IMR-90 (cell line): ENCODE data around the gene OTOG. TPM values are rescaled to one million over a fixed set of nuclear protein-coding genes. Genes with fewer than 3 reads are reported as not detected.

Experiments
- ATAC-seq: fragments of 200-7000 bp; cut with Tn5 transposase; 2 replicates; pipeline ENCODE4 v1.9.1; 2020; ENCODE audit warnings: low read depth, mild to moderate bottlenecking, moderate library complexity
- BruUV-seq: library from RNA; stranded (reverse); fragments of 400-500 nt; replicated peaks from 2 replicates; lab custom pipeline; 2021; lab: Mats Ljungman, UMichigan
- CTCF ChIA-PET: fragments of 300-600 bp; formaldehyde crosslinking; extraction: SDS; loops from one replicate; lab custom pipeline; 2021; ENCODE audit warnings: antibody characterized with exemption; lab: Yijun Ruan, JAX
- POLR2A ChIA-PET: fragments of 300-600 bp; sonication (Branson Sonifier 250); formaldehyde crosslinking; loops from one replicate; lab custom pipeline; 2022; ENCODE audit warnings: antibody characterized with exemption; ENCODE audit not compliant: unreplicated experiment; lab: Charles Lee
- DNase-seq: peaks from one replicate; pipeline ENCODE4 v3.0.0; 2013
- H2AFZ ChIP-seq: replicated peaks from 2 replicates; pipeline ENCODE3; 2013; ENCODE audit warnings: low read length, mild to moderate bottlenecking; ENCODE audit not compliant: poor library complexity
- H2AK5ac ChIP-seq: 2 replicates; pipeline ENCODE4 v1.6.1; 2013; ENCODE audit warnings: low read depth, low read length, inconsistent platforms
- H2AK9ac ChIP-seq: replicated peaks from 2 replicates; pipeline ENCODE3; 2013; ENCODE audit warnings: mild to moderate bottlenecking, low read depth, low read length, moderate library complexity; ENCODE audit not compliant: poor library complexity
- H2BK120ac ChIP-seq: 2 replicates; pipeline ENCODE4 v1.6.1; 2013; ENCODE audit warnings: low read depth, low read length, inconsistent platforms
- H2BK15ac ChIP-seq: 3 replicates; pipeline ENCODE4 v1.6.1; 2013; ENCODE audit warnings: low read depth, low read length, inconsistent platforms
- H2BK20ac ChIP-seq: 2 replicates; pipeline ENCODE4 v1.6.1; 2013; ENCODE audit warnings: low read depth, mild to moderate bottlenecking, inconsistent platforms, low read length, moderate library complexity
- H2BK5ac ChIP-seq: 2 replicates; pipeline ENCODE4 v1.6.1; 2013; ENCODE audit warnings: mild to moderate bottlenecking, low read depth, low read length, inconsistent platforms; ENCODE audit not compliant: poor library complexity, severe bottlenecking
- H3K14ac ChIP-seq: replicated peaks from 2 replicates; pipeline ENCODE4 v1.6.1; 2013; ENCODE audit warnings: low read depth, low read length, inconsistent platforms
- H3K18ac ChIP-seq: 2 replicates; pipeline ENCODE4 v1.6.1; 2013; ENCODE audit warnings: low read depth, low read length, control low read depth
- H3K23ac ChIP-seq: 2 replicates; pipeline ENCODE4 v1.6.1; 2013; ENCODE audit warnings: low read depth, low read length, inconsistent platforms
- H3K27ac ChIP-seq: 2 replicates; pipeline ENCODE4 v1.5.1; 2013; ENCODE audit warnings: mild to moderate bottlenecking, control low read depth, low read length; ENCODE audit not compliant: insufficient read depth
- H3K27me3 ChIP-seq: 2 replicates; pipeline ENCODE4 v1.6.1; 2013; ENCODE audit warnings: low read length; ENCODE audit not compliant: control insufficient read depth, insufficient read depth
- H3K36me3 ChIP-seq: 2 replicates; pipeline ENCODE4 v1.6.1; 2013; ENCODE audit warnings: low read length, mixed read lengths; ENCODE audit not compliant: control insufficient read depth, insufficient read depth
- H3K4ac ChIP-seq: 2 replicates; pipeline ENCODE4 v1.6.1; 2013; ENCODE audit warnings: low read depth, low read length, inconsistent platforms
- H3K4me1 ChIP-seq: 2 replicates; pipeline ENCODE4 v1.6.1; 2013; ENCODE audit warnings: low read length, mixed read lengths; ENCODE audit not compliant: control insufficient read depth, insufficient read depth
- H3K4me2 ChIP-seq: 2 replicates; pipeline ENCODE4 v1.6.1; 2013; ENCODE audit warnings: low read depth, mild to moderate bottlenecking, control low read depth, low read length, moderate library complexity
- H3K4me3 ChIP-seq: 2 replicates; pipeline ENCODE4 v1.5.1; 2013; ENCODE audit warnings: low read depth, mild to moderate bottlenecking, control low read depth, low read length, moderate library complexity; ENCODE audit not compliant: insufficient read depth
- H3K56ac ChIP-seq: 2 replicates; pipeline ENCODE4 v1.6.1; 2013; ENCODE audit warnings: low read length, inconsistent platforms; ENCODE audit not compliant: insufficient read depth; ENCODE audit errors: extremely low read depth
- H3K79me1 ChIP-seq, 2 experiments: 2 replicates each; pipeline ENCODE4 v1.6.1; 2013; ENCODE audit warnings: low read length in 2 of 2, inconsistent platforms in 1 of 2, low read depth in 1 of 2
- H3K9ac ChIP-seq: 2 replicates; pipeline ENCODE4 v1.6.1; 2013; ENCODE audit warnings: low read depth, low read length, control low read depth
- H3K9me1 ChIP-seq: 2 replicates; pipeline ENCODE4 v1.6.1; 2013; ENCODE audit warnings: low read length, inconsistent platforms; ENCODE audit not compliant: insufficient read depth
- H3K9me3 ChIP-seq: 2 replicates; pipeline ENCODE4 v1.6.1; 2013; ENCODE audit warnings: low read length; ENCODE audit not compliant: control insufficient read depth, insufficient read depth
- H4K20me1 ChIP-seq: 2 replicates; pipeline ENCODE4 v1.6.1; 2013; ENCODE audit warnings: low read length, inconsistent platforms; ENCODE audit not compliant: insufficient read depth
- H4K5ac ChIP-seq: 2 replicates; pipeline ENCODE4 v1.6.1; 2013; ENCODE audit warnings: mild to moderate bottlenecking, low read depth, low read length, control low read depth
- H4K8ac ChIP-seq, 2 experiments: 2 replicates each; pipeline ENCODE4 v1.6.1; 2013; ENCODE audit warnings: low read depth in 2 of 2, low read length in 2 of 2, control low read depth in 1 of 2, inconsistent platforms in 1 of 2
- H4K91ac ChIP-seq: 2 replicates; pipeline ENCODE4 v1.6.1; 2013; ENCODE audit warnings: low read depth, low read length, inconsistent platforms; ENCODE audit not compliant: insufficient read depth
- BHLHE40 ChIP-seq: fragments of 150-350 bp; IDR thresholded peaks from 2 replicates; pipeline ENCODE4 v1.6.1; 2016; ENCODE audit warnings: mild to moderate bottlenecking, low read depth, low read length
- CHD1 ChIP-seq: IDR thresholded peaks from 2 replicates; pipeline ENCODE4 v1.6.1; 2012; ENCODE audit warnings: low read depth, low read length, improper control_type of control experiment
- CTCF ChIP-seq: conservative IDR thresholded peaks from 2 replicates; pipeline ENCODE4 v1.5.1; 2012; ENCODE audit warnings: mild to moderate bottlenecking, low read depth, low read length, improper control_type of control experiment
- ELK1 ChIP-seq: fragments of 150-350 bp; IDR thresholded peaks from 2 replicates; pipeline ENCODE4 v1.6.1; 2016; ENCODE audit warnings: low read depth, mild to moderate bottlenecking, low read length, moderate library complexity, borderline replicate concordance
- FOS ChIP-seq: fragments of 150-350 bp; IDR thresholded peaks from 2 replicates; pipeline ENCODE4 v1.6.1; 2016; ENCODE audit warnings: low read depth, low read length
- MAZ ChIP-seq: IDR thresholded peaks from 2 replicates; pipeline ENCODE4 v1.6.1; 2012; ENCODE audit warnings: low read depth, mild to moderate bottlenecking, low read length, improper control_type of control experiment, moderate library complexity, borderline replicate concordance
- POLR2A ChIP-seq: IDR thresholded peaks from 2 replicates; pipeline ENCODE4 v1.6.1; 2012; ENCODE audit warnings: mild to moderate bottlenecking, low read depth, low read length
- RAD21 ChIP-seq: IDR thresholded peaks from 2 replicates; pipeline ENCODE4 v1.6.1; 2012; ENCODE audit warnings: low read length, improper control_type of control experiment
- RCOR1 ChIP-seq: IDR thresholded peaks from 2 replicates; pipeline ENCODE4 v1.6.1; 2012; ENCODE audit warnings: mild to moderate bottlenecking, low read length, improper control_type of control experiment; ENCODE audit not compliant: insufficient replicate concordance
- SMC3 ChIP-seq: fragments of 150-350 bp; IDR thresholded peaks from 2 replicates; pipeline ENCODE4 v1.6.1; 2016; ENCODE audit warnings: low read depth, mild to moderate bottlenecking, antibody characterized with exemption, low read length, moderate library complexity
- WGBS, 2 experiments: methylation state at CpG; one replicate each; pipeline versions ENCODE4 v1.1.5 to v1.1.7; 2013; ENCODE audit warnings: missing lambda C conversion rate in 2 of 2; ENCODE audit not compliant: insufficient read length in 1 of 2; ENCODE audit errors: extremely low coverage in 2 of 2; 5-methylcytosine and 5-hydroxymethylcytosine counted together
- dilution Hi-C: fragments of 300-500 bp; cut with HindIII; formaldehyde crosslinking; loops from one replicate; pipeline ENCODE4 v1.14.3; 2018; ENCODE audit warnings: low sequenced_read_pairs; ENCODE audit not compliant: unreplicated experiment
- in situ Hi-C: fragments of 300-500 bp; cut with MboI; formaldehyde crosslinking; loops from 3 replicates; pipeline ENCODE4 v1.14.3; 2019; ENCODE audit warnings: low sequenced_read_pairs, inconsistent platforms, mixed read lengths
- intact Hi-C: fragments of 100-400 bp; cut with micrococcal nuclease; formaldehyde crosslinking; loops from 2 replicates; pipeline ENCODE4 v1.10.0; 2022
- polyA plus RNA-seq, 3 experiments: library from polyadenylated mRNA; depleted of rRNA; stranded (reverse); fragments of >200 nt; gene quantifications; 2 replicates each; pipeline ENCODE4 v1.2.3, GENCODE V29; 2012; ENCODE audit warnings: low replicate concordance in 1 of 3
- total RNA-seq: library from RNA; depleted of rRNA; stranded (reverse); fragments of >200 nt; gene quantifications from 2 replicates; pipeline ENCODE4 v1.2.3, GENCODE V29; 2012

Gene OTOG
- total and polyA plus RNA-seq, 2 of the 4 experiments (the other 2 are of a cell fraction): not detected

- Histone ChIP-seq H3K9me1 (no peaks in the 10 kb centered on the region), H3K4me2 (no peak overlapping the region), H3K9me3 (no peaks in the 10 kb centered on the region), H3K79me1 (no peaks in the 10 kb centered on the region), H3K9ac (no peak overlapping the region), H3K27ac (no peak overlapping the region), H2BK5ac (no peak overlapping the region), H2AK5ac (no peak overlapping the region), H3K14ac (no peak overlapping the region), H3K56ac (no peak overlapping the region), H2BK15ac (no peak overlapping the region), H4K91ac (no peak overlapping the region), H4K20me1 (no peaks in the 10 kb centered on the region), H4K8ac (no peak overlapping the region), H2AK9ac (no peak overlapping the region), H4K5ac (no peak overlapping the region), H3K4me1 (no peaks in the 10 kb centered on the region), H3K36me3 (no peaks in the 10 kb centered on the region), H3K23ac (no peak overlapping the region), H3K4ac (no peak overlapping the region), H3K27me3 (peaks cover 3% of the 10 kb centered on the region; the same call in 1 of the 2 replicates), H3K18ac (no peak overlapping the region), H2AFZ (no peak overlapping the region), H2BK20ac (no peak overlapping the region), H3K4me3 (no peak overlapping the region), H2BK120ac (no peak overlapping the region)
- no peak for TF ChIP-seq ELK1
- no peak for TF ChIP-seq CTCF
- no peak for TF ChIP-seq RAD21
- TF ChIP-seq BHLHE40: no peak
- TF ChIP-seq POLR2A: no peak
- no peak for TF ChIP-seq MAZ
- no peak for TF ChIP-seq SMC3
- TF ChIP-seq CHD1: no peak
- no peak for TF ChIP-seq FOS
- TF ChIP-seq RCOR1: no peak
- in situ Hi-C loops: no loop called here
- dilution Hi-C loops: no loop called here
- intact Hi-C loops: no loop called here
- POLR2A ChIA-PET: no interaction called here
- DNase-seq (no peak), ATAC-seq (no peak)
- CTCF ChIA-PET: no interaction called here
- BruUV-seq: no TSS peak
- WGBS, 2 experiments: 25% methylated on average over 2 of the region's 12 CpGs; no CpG with 5 or more reads in 1 of the 2 experiments
Measured at GRCh38 chr11:17560281-17561110, 13.4 kb downstream of the OTOG start.
